Testis (tissue), 3 donors: ENCODE data around the gene DNER. TPM values are rescaled to one million over a fixed set of nuclear protein-coding genes. Genes with fewer than 3 reads are reported as not detected.

Experiments
- DNase-seq: peaks from one replicate; pipeline ENCODE4 v3.0.0-alpha.2; 2019
- H3K27ac ChIP-seq, 2 donors: fragments of 200-600 bp; sonication (generic); one replicate each; pipeline ENCODE4 v1.5.1; 2019
- H3K27me3 ChIP-seq: fragments of 200-600 bp; sonication (generic); one replicate; pipeline ENCODE4 v1.5.1; 2019
- H3K36me3 ChIP-seq: fragments of 200-600 bp; sonication (generic); one replicate; pipeline ENCODE4 v1.5.1; 2017; ENCODE audit warnings: low read depth; ENCODE audit errors: missing control alignments
- H3K4me1 ChIP-seq: fragments of 200-600 bp; sonication (generic); one replicate; pipeline ENCODE4 v1.5.1; 2019
- H3K4me3 ChIP-seq, 2 donors: fragments of 200-600 bp; sonication (generic); one replicate each; pipeline ENCODE4 v1.5.1; 2017 to 2019
- H3K9me3 ChIP-seq: fragments of 200-600 bp; sonication (generic); one replicate; pipeline ENCODE4 v1.5.1; 2017
- POLR2A ChIP-seq: fragments of 450-650 bp; IDR thresholded peaks from one replicate; pipeline ENCODE4 v1.6.1; 2017; ENCODE audit warnings: antibody characterized with exemption, mild to moderate bottlenecking, moderate library complexity
- WGBS, 2 donors: methylation state at CpG; one replicate each; pipeline ENCODE4 v1.1.5; 2018; 5-methylcytosine and 5-hydroxymethylcytosine counted together
- intact Hi-C: fragments of 100-400 bp; cut with DNase I; formaldehyde crosslinking; loops from one replicate; pipeline ENCODE4 v1.15.1; 2023; ENCODE audit warnings: low total_unique reads
- polyA plus RNA-seq: library from polyadenylated mRNA; stranded (reverse); fragments of 350-450 nt; fragmentation: Illumina TruSeq; extraction: RNeasy Lipid Tissue Mini Kit (QIAGEN cat#74804); gene quantifications from one replicate; pipeline ENCODE4 v1.2.3, GENCODE V29; 2014; ENCODE audit warnings: low read depth, low replicate concordance; ENCODE audit not compliant: insufficient read depth
- total RNA-seq, 2 donors: library from RNA; depleted of rRNA; stranded (reverse); fragments of >200 nt; gene quantifications; one replicate each; pipeline ENCODE4 v1.2.3, GENCODE V29; 2016
- TF ChIP-seq, protein P1 (sequence below), 3 experiments: fragments of 450-650 bp in 2 of 3; fragments of 200-600 bp in 1 of 3; sonication (generic) in 1 of 3; IDR thresholded peaks; one replicate each; pipeline ENCODE4 v1.5.1; 2016 to 2019; ENCODE audit warnings: antibody characterized with exemption in 3 of 3, mild to moderate bottlenecking in 2 of 3, moderate library complexity in 1 of 3

Gene DNER
- total and polyA plus RNA-seq, 3 donors from 2014 or later = 2.0 to 4.8 (median 2.9) TPM

DNA sequence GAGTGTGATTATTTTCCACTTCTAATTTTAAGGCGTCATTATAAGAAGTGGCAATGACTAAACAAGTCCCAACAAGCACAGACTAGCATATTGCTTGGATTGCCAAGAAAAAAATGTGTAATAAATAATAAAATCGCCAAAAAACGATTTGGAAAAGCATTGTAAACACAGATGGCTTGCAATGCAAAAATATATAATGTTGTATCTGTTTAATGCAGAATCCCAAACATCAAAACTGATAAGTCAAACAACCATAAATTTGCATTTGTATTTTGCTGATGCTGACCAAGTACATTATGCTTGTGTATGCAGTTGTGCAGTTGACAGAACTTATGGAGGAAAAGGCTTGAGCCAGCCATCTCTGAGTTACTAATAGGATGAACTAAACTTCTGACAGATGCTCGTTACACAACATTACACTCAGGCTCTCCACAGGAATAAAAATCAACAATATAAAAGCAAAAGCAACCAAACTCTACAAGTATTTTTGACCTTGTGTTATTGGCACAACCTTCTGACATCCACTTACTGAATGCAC is 68.1 kb downstream of the DNER start:
- no peak for DNase-seq
- H3K4me1 ChIP-seq = no peaks in the 10 kb centered on the region
- no peak overlapping the region for H3K4me3 ChIP-seq
- H3K9me3 ChIP-seq = no peaks in the 10 kb centered on the region
- H3K27me3 ChIP-seq = no peaks in the 10 kb centered on the region
- intact Hi-C loops = no loop called here
- no peak overlapping the region for H3K27ac ChIP-seq
- TF ChIP-seq POLR2A = no peak
- TF ChIP-seq, protein P1, sequence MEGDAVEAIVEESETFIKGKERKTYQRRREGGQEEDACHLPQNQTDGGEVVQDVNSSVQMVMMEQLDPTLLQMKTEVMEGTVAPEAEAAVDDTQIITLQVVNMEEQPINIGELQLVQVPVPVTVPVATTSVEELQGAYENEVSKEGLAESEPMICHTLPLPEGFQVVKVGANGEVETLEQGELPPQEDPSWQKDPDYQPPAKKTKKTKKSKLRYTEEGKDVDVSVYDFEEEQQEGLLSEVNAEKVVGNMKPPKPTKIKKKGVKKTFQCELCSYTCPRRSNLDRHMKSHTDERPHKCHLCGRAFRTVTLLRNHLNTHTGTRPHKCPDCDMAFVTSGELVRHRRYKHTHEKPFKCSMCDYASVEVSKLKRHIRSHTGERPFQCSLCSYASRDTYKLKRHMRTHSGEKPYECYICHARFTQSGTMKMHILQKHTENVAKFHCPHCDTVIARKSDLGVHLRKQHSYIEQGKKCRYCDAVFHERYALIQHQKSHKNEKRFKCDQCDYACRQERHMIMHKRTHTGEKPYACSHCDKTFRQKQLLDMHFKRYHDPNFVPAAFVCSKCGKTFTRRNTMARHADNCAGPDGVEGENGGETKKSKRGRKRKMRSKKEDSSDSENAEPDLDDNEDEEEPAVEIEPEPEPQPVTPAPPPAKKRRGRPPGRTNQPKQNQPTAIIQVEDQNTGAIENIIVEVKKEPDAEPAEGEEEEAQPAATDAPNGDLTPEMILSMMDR (IDR thresholded peaks at IDR 0.05) = no peak
- no peaks in the 10 kb centered on the region for H3K36me3 ChIP-seq
- 83 to 85% methylated on average over 4 of the region's 4 CpGs for WGBS, 2 donors

DNA sequence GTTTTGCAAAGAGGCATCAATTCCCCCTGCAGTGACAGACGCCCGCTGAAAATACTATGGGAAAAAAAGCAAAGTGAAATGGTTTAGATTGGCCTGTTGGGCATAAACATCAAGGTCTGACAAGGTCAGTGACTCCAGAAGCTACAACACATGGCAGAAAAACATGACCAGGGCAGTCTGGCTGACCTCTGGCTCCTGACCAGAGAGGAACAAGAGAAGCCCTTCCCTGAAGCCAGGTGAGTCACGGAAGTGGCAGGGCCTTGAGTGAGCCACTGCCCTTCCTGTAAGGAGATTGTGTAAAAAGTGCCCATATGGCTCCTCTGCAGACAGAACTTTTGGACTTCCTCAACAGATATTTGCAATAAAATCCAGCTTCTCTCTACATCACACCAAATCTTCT is 72.0 kb downstream of the DNER start:
- Histone ChIP-seq H3K27me3 (no peaks in the 10 kb centered on the region), H3K4me1 (no peaks in the 10 kb centered on the region), H3K4me3 (no peak overlapping the region), H3K36me3 (no peaks in the 10 kb centered on the region), H3K27ac (no peak overlapping the region), H3K9me3 (no peaks in the 10 kb centered on the region)
- 81 to 94% methylated on average over 3 of the region's 3 CpGs for WGBS, 2 donors
- no peak for DNase-seq
- TF ChIP-seq, protein P1 (IDR thresholded peaks at IDR 0.05) = no peak
- TF ChIP-seq POLR2A = no peak
- intact Hi-C loops = no loop called here

DNA sequence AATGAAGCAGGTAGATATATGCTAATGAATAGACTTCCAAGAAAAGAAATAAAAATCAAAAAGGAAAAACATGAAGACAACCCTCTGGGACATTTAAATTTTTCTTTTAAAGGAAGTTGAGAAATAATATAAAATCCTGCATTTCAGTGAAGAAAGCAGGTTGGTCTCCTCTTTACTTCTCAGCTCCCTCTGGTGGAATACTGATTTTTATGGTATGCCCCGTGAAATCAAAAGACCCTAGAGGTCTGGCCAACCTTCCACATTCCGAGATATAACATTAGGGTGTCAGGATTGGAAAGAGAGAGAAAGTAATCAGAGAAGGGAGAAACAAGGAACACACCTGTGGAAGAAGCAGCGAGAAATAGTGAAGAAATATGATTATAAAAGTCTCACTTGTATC is 72.7 kb downstream of the DNER start:
- Histone ChIP-seq H3K27me3 (no peaks in the 10 kb centered on the region), H3K27ac (no peak overlapping the region), H3K4me1 (no peaks in the 10 kb centered on the region), H3K9me3 (no peaks in the 10 kb centered on the region), H3K36me3 (no peaks in the 10 kb centered on the region), H3K4me3 (no peak overlapping the region)
- intact Hi-C loops = no loop called here
- 67 to 71% methylated on average over 3 of the region's 3 CpGs for WGBS, 2 donors
- no peak for TF ChIP-seq POLR2A
- TF ChIP-seq, protein P1 (IDR thresholded peaks at IDR 0.05) = no peak
- no peak for DNase-seq

DNA sequence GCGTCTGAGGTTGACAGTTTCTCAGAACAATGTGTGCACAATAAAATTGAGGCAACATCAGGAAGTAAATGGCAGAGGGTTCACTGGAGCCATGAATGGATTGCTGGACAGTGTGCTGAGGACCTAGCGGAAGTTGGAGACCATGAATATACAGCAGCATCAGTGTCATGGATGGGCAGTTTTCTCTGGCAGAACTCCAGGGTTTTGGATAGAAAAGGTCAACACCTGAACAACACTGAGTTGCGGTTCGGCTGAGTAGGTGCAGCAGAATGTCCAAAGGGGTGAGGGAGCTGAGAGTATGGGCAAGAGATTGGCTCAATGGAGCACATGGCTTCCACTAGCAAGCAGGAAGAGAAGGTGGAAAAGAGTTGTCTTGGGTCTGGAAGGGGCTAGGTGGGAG is 73.7 kb downstream of the DNER start:
- Histone ChIP-seq H3K9me3 (no peaks in the 10 kb centered on the region), H3K4me3 (no peak overlapping the region), H3K27me3 (no peaks in the 10 kb centered on the region), H3K27ac (no peak overlapping the region), H3K4me1 (no peaks in the 10 kb centered on the region), H3K36me3 (no peaks in the 10 kb centered on the region)
- DNase-seq = no peak
- WGBS, 2 donors = 91 to 94% methylated on average over 4 of the region's 4 CpGs
- TF ChIP-seq POLR2A = no peak
- TF ChIP-seq, protein P1 (IDR thresholded peaks at IDR 0.05) = no peak
- intact Hi-C loops = no loop called here

DNA sequence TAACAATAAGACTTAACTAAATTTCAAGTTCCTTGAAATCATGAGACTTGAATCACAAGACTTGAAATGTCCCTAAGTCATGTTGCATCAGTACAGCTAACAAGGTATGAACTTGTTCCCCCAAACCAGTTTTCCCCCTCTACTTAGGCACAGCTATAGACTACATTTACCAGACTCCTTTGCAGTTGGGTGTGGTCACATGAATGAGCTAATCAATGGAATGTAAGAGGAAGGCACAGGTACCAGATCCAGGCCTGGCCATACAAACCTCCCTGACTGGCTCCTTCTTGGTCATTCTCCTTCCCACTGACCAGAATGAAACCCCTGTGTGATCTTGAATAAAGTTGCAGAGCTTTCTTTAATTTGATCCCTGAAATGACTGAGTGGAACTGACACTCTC is 77.8 kb downstream of the DNER start:
- no peaks in the 10 kb centered on the region for H3K9me3 ChIP-seq
- TF ChIP-seq POLR2A = no peak
- TF ChIP-seq, protein P1 (IDR thresholded peaks at IDR 0.05) = no peak
- no peaks in the 10 kb centered on the region for H3K4me1 ChIP-seq
- no peaks in the 10 kb centered on the region for H3K36me3 ChIP-seq
- DNase-seq = no peak
- intact Hi-C loops = no loop called here
- H3K27me3 ChIP-seq = no peaks in the 10 kb centered on the region
- H3K27ac ChIP-seq = no peak overlapping the region
- H3K4me3 ChIP-seq = no peak overlapping the region
